ENCODE results near the gene UBASH3A. TPM values are rescaled to one million over a fixed set of nuclear protein-coding genes. Genes with fewer than 3 reads are reported as not detected.
A peak's percentile ranks its signal among the peaks of the same experiment; 100 is the strongest.

UBASH3A gene
- total RNA-seq, 1 donor from 2014 or later, result not detected

GRCh38 chr21:42486531-42486930 lies 82.8 kb downstream of the UBASH3A start:
- DNase-seq (ENCODE audit: low read depth, low spot score), result no peak

- DNase-seq (ENCODE audit: low read depth, low spot score), result no peak
These were observed 85.4 kb downstream of the UBASH3A start for GRCh38 chr21:42489006-42489563.

- DNase-seq (ENCODE audit: low read depth, low spot score), result no peak
These were observed 86.3 kb downstream of the UBASH3A start for GRCh38 chr21:42489991-42490390.

- no peak for DNase-seq (ENCODE audit: low read depth, low spot score)
These were observed 87.0 kb downstream of the UBASH3A start for GRCh38 chr21:42490720-42491119.

GRCh38 chr21:42491328-42491727 lies 87.6 kb downstream of the UBASH3A start:
- no peak for DNase-seq (ENCODE audit: low read depth, low spot score)

GRCh38 chr21:42492201-42492600 lies 88.5 kb downstream of the UBASH3A start:
- DNase-seq (ENCODE audit: low read depth, low spot score), result no peak

GRCh38 chr21:42493109-42494060 lies 89.7 kb downstream of the UBASH3A start:
- no peak for DNase-seq (ENCODE audit: low read depth, low spot score)

GRCh38 chr21:42495027-42495426 lies 91.3 kb downstream of the UBASH3A start:
- DNase-seq (ENCODE audit: low read depth, low spot score), result no peak

GRCh38 chr21:42495765-42496119 lies 92.0 kb downstream of the UBASH3A start:
- no peak for DNase-seq (ENCODE audit: low read depth, low spot score)

GRCh38 chr21:42496120-42496838 lies 92.6 kb downstream of the UBASH3A start, which contains the start of gene RSPH1:
RSPH1 (minus strand) TSS chr21:42496224; CDS start chr21:42496186, 38 bp downstream.
- peak; percentile 96 for DNase-seq (ENCODE audit: low read depth, low spot score)

GRCh38 chr21:42496839-42497202 lies 93.1 kb downstream of the UBASH3A start:
- no peak for DNase-seq (ENCODE audit: low read depth, low spot score)

Other genes starting within 250 kb of the UBASH3A start
- 19.5 and 37.8 TPM in 2 replicates for gene ABCG1, start 184.8 kb upstream of the UBASH3A start, total RNA-seq
- not detected in 2 replicates for gene TFF3, start 88.5 kb upstream of the UBASH3A start, total RNA-seq
- not detected in 2 replicates for gene TFF2, start 52.9 kb upstream of the UBASH3A start, total RNA-seq
- gene TFF1, start 37.4 kb upstream of the UBASH3A start, total RNA-seq, result not detected in 2 replicates
- gene TMPRSS3, start 7.8 kb upstream of the UBASH3A start, total RNA-seq, result not detected in 2 replicates
- gene RSPH1, start 92.3 kb downstream of the UBASH3A start, total RNA-seq, result 0.07 TPM in 1 of 2 replicates, not detected in the other
- gene SLC37A1, start 110.0 kb downstream of the UBASH3A start, total RNA-seq, result 9.5 and 11.8 TPM in 2 replicates
- gene PDE9A, start 249.7 kb downstream of the UBASH3A start, total RNA-seq, result 0.13 TPM in 1 of 2 replicates, not detected in the other